GM23338 (cell line): Measurements from ENCODE around the gene HMCES. TPM values are rescaled to one million over a fixed set of nuclear protein-coding genes. Genes with fewer than 3 reads are reported as not detected.

ENCODE experiments used
- ATAC-seq: fragments of 200-7000 bp; cut with Tn5 transposase; 3 replicates; pipeline ENCODE4 v1.9.1; 2020
- DNase-seq: peaks from one replicate; pipeline ENCODE4 v3.0.0-alpha.2; 2015; ENCODE audit warnings: low spot score
- H2AFZ ChIP-seq: fragments of 200-600 bp; sonication (generic); 2 replicates; pipeline ENCODE4 v1.8.0; 2016; ENCODE audit warnings: antibody characterized with exemption, mild to moderate bottlenecking, moderate library complexity
- H3F3A ChIP-seq: fragments of 200-600 bp; sonication (generic); replicated peaks from 2 replicates; pipeline ENCODE4 v1.8.0; 2017; ENCODE audit warnings: antibody characterized with exemption, mixed run types, low read depth
- H3K27ac ChIP-seq: fragments of 200-600 bp; sonication (generic); 2 replicates; pipeline ENCODE4 v1.6.1; 2016; ENCODE audit warnings: low read depth
- H3K27me3 ChIP-seq: fragments of 200-600 bp; sonication (generic); 2 replicates; pipeline ENCODE4 v1.8.0; 2016; ENCODE audit warnings: mild to moderate bottlenecking, mixed run types, moderate library complexity; ENCODE audit not compliant: insufficient read depth
- H3K36me3 ChIP-seq: fragments of 200-600 bp; sonication (generic); 2 replicates; pipeline ENCODE4 v1.8.0; 2016; ENCODE audit warnings: mild to moderate bottlenecking; ENCODE audit not compliant: insufficient read depth
- H3K4me1 ChIP-seq: fragments of 200-600 bp; sonication (generic); 2 replicates; pipeline ENCODE4 v1.8.0; 2016; ENCODE audit warnings: mild to moderate bottlenecking, moderate library complexity; ENCODE audit not compliant: insufficient read depth
- H3K4me2 ChIP-seq: fragments of 200-600 bp; sonication (generic); 2 replicates; pipeline ENCODE4 v1.7.1; 2017; ENCODE audit warnings: mixed run types
- H3K4me3 ChIP-seq: fragments of 200-600 bp; sonication (generic); 2 replicates; pipeline ENCODE4 v1.6.1; 2016; ENCODE audit warnings: mixed run types
- H3K79me2 ChIP-seq: fragments of 200-600 bp; sonication (generic); replicated peaks from 2 replicates; pipeline ENCODE4 v1.8.0; 2017; ENCODE audit warnings: mild to moderate bottlenecking; ENCODE audit not compliant: insufficient read depth
- H3K9me2 ChIP-seq: fragments of 200-600 bp; sonication (generic); 2 replicates; pipeline ENCODE4 v1.8.0; 2017; ENCODE audit not compliant: insufficient read depth
- H4K20me1 ChIP-seq: fragments of 200-600 bp; sonication (generic); replicated peaks from 2 replicates; pipeline ENCODE4 v1.8.0; 2017; ENCODE audit warnings: mild to moderate bottlenecking; ENCODE audit not compliant: insufficient read depth
- H3K27ac Mint-ChIP-seq: 2 replicates; pipeline ENCODE4 v1.8.0; 2020; ENCODE audit warnings: inconsistent platforms, mild to moderate bottlenecking, moderate library complexity, mixed read lengths
- H3K27me3 Mint-ChIP-seq: 3 replicates; pipeline ENCODE4 v1.8.0; 2022; ENCODE audit warnings: low read depth, mild to moderate bottlenecking, moderate library complexity, mixed read lengths, inconsistent platforms; ENCODE audit not compliant: insufficient read depth, poor library complexity
- H3K36me3 Mint-ChIP-seq: 3 replicates; pipeline ENCODE4 v1.8.0; 2021; ENCODE audit warnings: low read depth, mild to moderate bottlenecking, inconsistent platforms, moderate library complexity, mixed read lengths
- H3K4me1 Mint-ChIP-seq: 3 replicates; pipeline ENCODE4 v1.8.0; 2020; ENCODE audit warnings: mild to moderate bottlenecking, inconsistent platforms, mixed read lengths
- H3K4me3 Mint-ChIP-seq: 3 replicates; pipeline ENCODE4 v1.8.0; 2021; ENCODE audit warnings: moderate library complexity, mild to moderate bottlenecking, inconsistent platforms, mixed read lengths
- H3K9me3 Mint-ChIP-seq: 3 replicates; pipeline ENCODE4 v1.8.0; 2020; ENCODE audit warnings: moderate library complexity, mild to moderate bottlenecking, inconsistent platforms, mixed read lengths
- CREB1 ChIP-seq: fragments of 250-450 bp; sonication (Bioruptor Pico); IDR thresholded peaks from 2 replicates; pipeline ENCODE4 v1.5.0; 2020; ENCODE audit warnings: low read depth, mild to moderate bottlenecking, moderate library complexity
- EZH2 ChIP-seq: fragments of 200-600 bp; sonication (generic); IDR thresholded peaks from one replicate; pipeline ENCODE4 v1.8.0; 2017; ENCODE audit warnings: antibody characterized with exemption, mild to moderate bottlenecking, low read depth; ENCODE audit not compliant: unreplicated experiment
- EZH2phosphoT487 ChIP-seq: fragments of 200-600 bp; sonication (generic); IDR thresholded peaks from one replicate; pipeline ENCODE4 v1.8.1; 2018; ENCODE audit warnings: antibody characterized with exemption; ENCODE audit not compliant: unreplicated experiment
- JUNB ChIP-seq: IDR thresholded peaks from one replicate; pipeline ENCODE4 v1.6.1; 2016; ENCODE audit warnings: antibody characterized with exemption; ENCODE audit not compliant: unreplicated experiment
- STAT1 ChIP-seq: IDR thresholded peaks from one replicate; pipeline ENCODE4 v1.6.1; 2016; ENCODE audit warnings: antibody characterized with exemption; ENCODE audit not compliant: unreplicated experiment
- ZNF114 ChIP-seq: fragments of 250-450 bp; sonication (Bioruptor Pico); IDR thresholded peaks from 2 replicates; pipeline ENCODE4 v1.5.0; 2020; ENCODE audit warnings: mild to moderate bottlenecking, moderate library complexity
- polyA plus RNA-seq: library from polyadenylated mRNA; unstranded; fragments of >200 nt; fragmentation: Nextera tagmentation; extraction: Ambion mirVana; gene quantifications from 2 replicates; pipeline ENCODE4 v1.2.1, GENCODE V29; 2016
- total RNA-seq: library from RNA; depleted of rRNA; stranded (reverse); fragments of >200 nt; shearing (Covaris generic); gene quantifications from 2 replicates; pipeline ENCODE4 v1.2.3, GENCODE V29; 2014
- TF ChIP-seq, protein P1 (sequence below): IDR thresholded peaks from one replicate; pipeline ENCODE4 v1.6.1; 2018; ENCODE audit warnings: antibody characterized with exemption; ENCODE audit not compliant: unreplicated experiment
- TF ChIP-seq, protein P2 (sequence below): fragments of 250-450 bp; sonication (Bioruptor Pico); IDR thresholded peaks from 2 replicates; pipeline ENCODE4 v1.5.0; 2020; ENCODE audit warnings: mild to moderate bottlenecking, moderate library complexity

The HMCES gene
- total and polyA plus RNA-seq, 2 experiments from 2014 or later, result 36.5 to 44.5 TPM

- H3K4me3 ChIP-seq, result no peak overlapping the region
- H3K27ac Mint-ChIP-seq, result no peak overlapping the region
- no peaks in the 10 kb centered on the region for H3K79me2 ChIP-seq
- DNase-seq (no peak), ATAC-seq (no peak)
- no peaks in the 10 kb centered on the region for H3K9me2 ChIP-seq
- TF ChIP-seq ZNF114 (no peak), EZH2 (no peak), JUNB (no peak), EZH2phosphoT487 (no peak), CREB1 (CRISPR knock-in tag) (no peak), STAT1 (no peak)
- TF ChIP-seq, protein P1, sequence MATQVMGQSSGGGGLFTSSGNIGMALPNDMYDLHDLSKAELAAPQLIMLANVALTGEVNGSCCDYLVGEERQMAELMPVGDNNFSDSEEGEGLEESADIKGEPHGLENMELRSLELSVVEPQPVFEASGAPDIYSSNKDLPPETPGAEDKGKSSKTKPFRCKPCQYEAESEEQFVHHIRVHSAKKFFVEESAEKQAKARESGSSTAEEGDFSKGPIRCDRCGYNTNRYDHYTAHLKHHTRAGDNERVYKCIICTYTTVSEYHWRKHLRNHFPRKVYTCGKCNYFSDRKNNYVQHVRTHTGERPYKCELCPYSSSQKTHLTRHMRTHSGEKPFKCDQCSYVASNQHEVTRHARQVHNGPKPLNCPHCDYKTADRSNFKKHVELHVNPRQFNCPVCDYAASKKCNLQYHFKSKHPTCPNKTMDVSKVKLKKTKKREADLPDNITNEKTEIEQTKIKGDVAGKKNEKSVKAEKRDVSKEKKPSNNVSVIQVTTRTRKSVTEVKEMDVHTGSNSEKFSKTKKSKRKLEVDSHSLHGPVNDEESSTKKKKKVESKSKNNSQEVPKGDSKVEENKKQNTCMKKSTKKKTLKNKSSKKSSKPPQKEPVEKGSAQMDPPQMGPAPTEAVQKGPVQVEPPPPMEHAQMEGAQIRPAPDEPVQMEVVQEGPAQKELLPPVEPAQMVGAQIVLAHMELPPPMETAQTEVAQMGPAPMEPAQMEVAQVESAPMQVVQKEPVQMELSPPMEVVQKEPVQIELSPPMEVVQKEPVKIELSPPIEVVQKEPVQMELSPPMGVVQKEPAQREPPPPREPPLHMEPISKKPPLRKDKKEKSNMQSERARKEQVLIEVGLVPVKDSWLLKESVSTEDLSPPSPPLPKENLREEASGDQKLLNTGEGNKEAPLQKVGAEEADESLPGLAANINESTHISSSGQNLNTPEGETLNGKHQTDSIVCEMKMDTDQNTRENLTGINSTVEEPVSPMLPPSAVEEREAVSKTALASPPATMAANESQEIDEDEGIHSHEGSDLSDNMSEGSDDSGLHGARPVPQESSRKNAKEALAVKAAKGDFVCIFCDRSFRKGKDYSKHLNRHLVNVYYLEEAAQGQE, result no peak
- TF ChIP-seq, protein P2, sequence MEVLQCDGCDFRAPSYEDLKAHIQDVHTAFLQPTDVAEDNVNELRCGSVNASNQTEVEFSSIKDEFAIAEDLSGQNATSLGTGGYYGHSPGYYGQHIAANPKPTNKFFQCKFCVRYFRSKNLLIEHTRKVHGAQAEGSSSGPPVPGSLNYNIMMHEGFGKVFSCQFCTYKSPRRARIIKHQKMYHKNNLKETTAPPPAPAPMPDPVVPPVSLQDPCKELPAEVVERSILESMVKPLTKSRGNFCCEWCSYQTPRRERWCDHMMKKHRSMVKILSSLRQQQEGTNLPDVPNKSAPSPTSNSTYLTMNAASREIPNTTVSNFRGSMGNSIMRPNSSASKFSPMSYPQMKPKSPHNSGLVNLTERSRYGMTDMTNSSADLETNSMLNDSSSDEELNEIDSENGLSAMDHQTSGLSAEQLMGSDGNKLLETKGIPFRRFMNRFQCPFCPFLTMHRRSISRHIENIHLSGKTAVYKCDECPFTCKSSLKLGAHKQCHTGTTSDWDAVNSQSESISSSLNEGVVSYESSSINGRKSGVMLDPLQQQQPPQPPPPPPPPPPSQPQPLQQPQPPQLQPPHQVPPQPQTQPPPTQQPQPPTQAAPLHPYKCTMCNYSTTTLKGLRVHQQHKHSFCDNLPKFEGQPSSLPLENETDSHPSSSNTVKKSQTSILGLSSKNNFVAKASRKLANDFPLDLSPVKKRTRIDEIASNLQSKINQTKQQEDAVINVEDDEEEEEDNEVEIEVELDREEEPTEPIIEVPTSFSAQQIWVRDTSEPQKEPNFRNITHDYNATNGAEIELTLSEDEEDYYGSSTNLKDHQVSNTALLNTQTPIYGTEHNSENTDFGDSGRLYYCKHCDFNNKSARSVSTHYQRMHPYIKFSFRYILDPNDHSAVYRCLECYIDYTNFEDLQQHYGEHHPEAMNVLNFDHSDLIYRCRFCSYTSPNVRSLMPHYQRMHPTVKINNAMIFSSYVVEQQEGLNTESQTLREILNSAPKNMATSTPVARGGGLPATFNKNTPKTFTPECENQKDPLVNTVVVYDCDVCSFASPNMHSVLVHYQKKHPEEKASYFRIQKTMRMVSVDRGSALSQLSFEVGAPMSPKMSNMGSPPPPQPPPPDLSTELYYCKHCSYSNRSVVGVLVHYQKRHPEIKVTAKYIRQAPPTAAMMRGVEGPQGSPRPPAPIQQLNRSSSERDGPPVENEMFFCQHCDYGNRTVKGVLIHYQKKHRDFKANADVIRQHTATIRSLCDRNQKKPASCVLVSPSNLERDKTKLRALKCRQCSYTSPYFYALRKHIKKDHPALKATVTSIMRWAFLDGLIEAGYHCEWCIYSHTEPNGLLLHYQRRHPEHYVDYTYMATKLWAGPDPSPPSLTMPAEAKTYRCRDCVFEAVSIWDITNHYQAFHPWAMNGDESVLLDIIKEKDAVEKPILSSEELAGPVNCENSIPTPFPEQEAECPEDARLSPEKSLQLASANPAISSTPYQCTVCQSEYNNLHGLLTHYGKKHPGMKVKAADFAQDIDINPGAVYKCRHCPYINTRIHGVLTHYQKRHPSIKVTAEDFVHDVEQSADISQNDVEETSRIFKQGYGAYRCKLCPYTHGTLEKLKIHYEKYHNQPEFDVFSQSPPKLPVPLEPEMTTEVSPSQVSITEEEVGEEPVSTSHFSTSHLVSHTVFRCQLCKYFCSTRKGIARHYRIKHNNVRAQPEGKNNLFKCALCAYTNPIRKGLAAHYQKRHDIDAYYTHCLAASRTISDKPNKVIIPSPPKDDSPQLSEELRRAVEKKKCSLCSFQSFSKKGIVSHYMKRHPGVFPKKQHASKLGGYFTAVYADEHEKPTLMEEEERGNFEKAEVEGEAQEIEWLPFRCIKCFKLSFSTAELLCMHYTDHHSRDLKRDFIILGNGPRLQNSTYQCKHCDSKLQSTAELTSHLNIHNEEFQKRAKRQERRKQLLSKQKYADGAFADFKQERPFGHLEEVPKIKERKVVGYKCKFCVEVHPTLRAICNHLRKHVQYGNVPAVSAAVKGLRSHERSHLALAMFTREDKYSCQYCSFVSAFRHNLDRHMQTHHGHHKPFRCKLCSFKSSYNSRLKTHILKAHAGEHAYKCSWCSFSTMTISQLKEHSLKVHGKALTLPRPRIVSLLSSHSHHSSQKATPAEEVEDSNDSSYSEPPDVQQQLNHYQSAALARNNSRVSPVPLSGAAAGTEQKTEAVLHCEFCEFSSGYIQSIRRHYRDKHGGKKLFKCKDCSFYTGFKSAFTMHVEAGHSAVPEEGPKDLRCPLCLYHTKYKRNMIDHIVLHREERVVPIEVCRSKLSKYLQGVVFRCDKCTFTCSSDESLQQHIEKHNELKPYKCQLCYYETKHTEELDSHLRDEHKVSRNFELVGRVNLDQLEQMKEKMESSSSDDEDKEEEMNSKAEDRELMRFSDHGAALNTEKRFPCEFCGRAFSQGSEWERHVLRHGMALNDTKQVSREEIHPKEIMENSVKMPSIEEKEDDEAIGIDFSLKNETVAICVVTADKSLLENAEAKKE (CRISPR knock-in tag), result no peak
- no peak overlapping the region for H3K4me2 ChIP-seq
- H3K36me3 Mint-ChIP-seq, result no peaks in the 10 kb centered on the region
- H3K4me1 ChIP-seq, result peaks cover 3% of the 10 kb centered on the region; the same call in 1 of the 2 replicates
- no peaks in the 10 kb centered on the region for H3K27me3 ChIP-seq
- H2AFZ ChIP-seq, result no peak overlapping the region
- no peaks in the 10 kb centered on the region for H3K36me3 ChIP-seq
- no peak overlapping the region for H3K27ac ChIP-seq
- H3K27me3 Mint-ChIP-seq, result peaks cover 17% of the 10 kb centered on the region
- H3K4me3 Mint-ChIP-seq, result no peak overlapping the region
- H3K9me3 Mint-ChIP-seq, result no peaks in the 10 kb centered on the region
- H3F3A ChIP-seq, result no peaks in the 10 kb centered on the region
- H3K4me1 Mint-ChIP-seq, result peaks cover 20% of the 10 kb centered on the region
- no peaks in the 10 kb centered on the region for H4K20me1 ChIP-seq
Measured at GRCh38 chr3:129347458-129347845, 68.8 kb downstream of the HMCES start.
